Activated naive CD4-positive, alpha-beta T cell treated with anti-CD3 and anti-CD28 coated beads, Interleukin-2, amount 50 U/mL, for 72 hours (primary cell): ENCODE results near the gene CLGN. TPM values are rescaled to one million over a fixed set of nuclear protein-coding genes. Genes with fewer than 3 reads are reported as not detected.
"Not testable (repeated sequence)": the region's sequence is repeated elsewhere in the genome, so short reads cannot be mapped to it uniquely, and the experiment has no call there.

Experiments used
- ATAC-seq, 2 donors: fragments of 150-1000 bp; cut with Tn5 transposase; 2 replicates each; pipeline ENCODE4 v1.10.0; 2021; ENCODE audit warnings: mild to moderate bottlenecking in 2 of 2, moderate library complexity in 2 of 2
- DNase-seq, 2 donors: peaks; one replicate each; pipeline ENCODE4 v3.0.0; 2021 to 2022; ENCODE audit warnings: low spot score in 2 of 2
- H3K27ac Mint-ChIP-seq, 2 donors: one replicate each; pipeline ENCODE4 v1.8.0; 2022; ENCODE audit warnings: mild to moderate bottlenecking in 2 of 2, mixed read lengths in 2 of 2
- H3K36me3 Mint-ChIP-seq, 2 donors: one replicate each; pipeline ENCODE4 v1.8.0; 2022; ENCODE audit warnings: mixed read lengths in 2 of 2
- H3K9me3 Mint-ChIP-seq, 2 donors: one replicate each; pipeline ENCODE4 v1.8.0; 2022; ENCODE audit warnings: mixed read lengths in 2 of 2
- total RNA-seq, 2 donors: library from RNA; stranded (reverse); gene quantifications; one replicate each; pipeline ENCODE4 v1.2.3, GENCODE V29; 2022

Gene CLGN
- total RNA-seq = not detected

GRCh38 chr4:140427106-140427918 is at the start of gene CLGN:
TSS of gene CLGN (minus strand) at chr4:140427648. CDS start at chr4:140413078, 14,570 bp downstream.
- H3K36me3 Mint-ChIP-seq = peaks cover 0 to 5% of the 10 kb centered on the region in 2 donors
- no peak within 1 kb of the TSS for H3K27ac Mint-ChIP-seq
- DNase-seq (peak; percentile 56 to 67), ATAC-seq (peak; percentile 86 to 91)
- no peaks in the 10 kb centered on the region for H3K9me3 Mint-ChIP-seq

- no peak for DNase-seq
- Mint-ChIP-seq H3K36me3 (no peaks in the 10 kb centered on the region), H3K9me3 (no peaks in the 10 kb centered on the region), H3K27ac (no peak overlapping the region)
- ATAC-seq = no peak
These were observed 44.7 kb upstream of the CLGN start for GRCh38 chr4:140472156-140472555.

GRCh38 chr4:140469791-140470733 is 42.6 kb upstream of the CLGN start:
- DNase-seq = no peak
- no peak for ATAC-seq
- Mint-ChIP-seq H3K9me3 (no peaks in the 10 kb centered on the region), H3K36me3 (no peaks in the 10 kb centered on the region), H3K27ac (no peak overlapping the region)

GRCh38 chr4:140466146-140466545 is 38.7 kb upstream of the CLGN start:
- H3K9me3 Mint-ChIP-seq = no peaks in the 10 kb centered on the region
- DNase-seq (no peak), ATAC-seq (no peak)
- no peaks in the 10 kb centered on the region for H3K36me3 Mint-ChIP-seq
- no peak overlapping the region for H3K27ac Mint-ChIP-seq

GRCh38 chr4:140463614-140464013 is 36.2 kb upstream of the CLGN start:
- ATAC-seq = no peak
- H3K9me3 Mint-ChIP-seq = no peaks in the 10 kb centered on the region

GRCh38 chr4:140463182-140463581 is 35.7 kb upstream of the CLGN start:
- Mint-ChIP-seq H3K36me3 (no peaks in the 10 kb centered on the region), H3K9me3 (no peaks in the 10 kb centered on the region), H3K27ac (no peak overlapping the region)
- DNase-seq (no peak), ATAC-seq (no peak)

More at GRCh38 chr4:140463614-140464013, 36.2 kb upstream of the CLGN start:
- H3K27ac Mint-ChIP-seq = no peak overlapping the region
- H3K36me3 Mint-ChIP-seq = no peaks in the 10 kb centered on the region
- DNase-seq = no peak

GRCh38 chr4:140450352-140450751 is 22.9 kb upstream of the CLGN start:
- DNase-seq = no peak

GRCh38 chr4:140448830-140449229 is 21.4 kb upstream of the CLGN start:
- Mint-ChIP-seq H3K36me3 (no peaks in the 10 kb centered on the region), H3K27ac (no peak overlapping the region), H3K9me3 (no peaks in the 10 kb centered on the region)
- DNase-seq (no peak), ATAC-seq (no peak)

More at GRCh38 chr4:140450352-140450751, 22.9 kb upstream of the CLGN start:
- no peaks in the 10 kb centered on the region for H3K9me3 Mint-ChIP-seq
- ATAC-seq = no peak
- H3K36me3 Mint-ChIP-seq = no peaks in the 10 kb centered on the region
- no peak overlapping the region for H3K27ac Mint-ChIP-seq

- Mint-ChIP-seq H3K9me3 (no peaks in the 10 kb centered on the region), H3K27ac (no peak overlapping the region), H3K36me3 (no peaks in the 10 kb centered on the region)
- DNase-seq (no peak), ATAC-seq (no peak)
These were observed 20.7 kb upstream of the CLGN start for GRCh38 chr4:140448162-140448561.

- DNase-seq, H3K27ac Mint-ChIP-seq, H3K36me3 Mint-ChIP-seq, H3K9me3 Mint-ChIP-seq, ATAC-seq: not testable (repeated sequence)
These were observed 16.9 kb upstream of the CLGN start for GRCh38 chr4:140444347-140444746.

- Mint-ChIP-seq H3K9me3 (no peaks in the 10 kb centered on the region), H3K36me3 (no peaks in the 10 kb centered on the region), H3K27ac (no peak overlapping the region)
- DNase-seq (no peak), ATAC-seq (no peak)
These were observed 12.2 kb upstream of the CLGN start for GRCh38 chr4:140439644-140440142.

- DNase-seq (no peak), ATAC-seq (no peak)
- H3K36me3 Mint-ChIP-seq = peaks cover 0 to 5% of the 10 kb centered on the region in 2 donors
- H3K27ac Mint-ChIP-seq = no peak overlapping the region
- no peaks in the 10 kb centered on the region for H3K9me3 Mint-ChIP-seq
These were observed 547 bp upstream of the CLGN start for GRCh38 chr4:140427919-140428471.

GRCh38 chr4:140426610-140427105 is 790 bp downstream of the CLGN start:
- H3K36me3 Mint-ChIP-seq = peaks cover 0 to 5% of the 10 kb centered on the region in 2 donors
- ATAC-seq (peak in 1 of 2 donors; percentile 23), DNase-seq (no peak)
- no peaks in the 10 kb centered on the region for H3K9me3 Mint-ChIP-seq
- no peak overlapping the region for H3K27ac Mint-ChIP-seq

- Mint-ChIP-seq H3K9me3 (no peaks in the 10 kb centered on the region), H3K27ac (no peak overlapping the region), H3K36me3 (peaks cover 0 to 5% of the 10 kb centered on the region in 2 donors)
- DNase-seq = no peak
- no peak for ATAC-seq
These were observed 4.3 kb downstream of the CLGN start for GRCh38 chr4:140423106-140423505.

- H3K36me3 Mint-ChIP-seq, DNase-seq, ATAC-seq, H3K27ac Mint-ChIP-seq, H3K9me3 Mint-ChIP-seq: not testable (repeated sequence)
These were observed 14.1 kb downstream of the CLGN start for GRCh38 chr4:140413130-140413969.

GRCh38 chr4:140408974-140409373 is 18.5 kb downstream of the CLGN start:
- Mint-ChIP-seq H3K27ac (no peak overlapping the region), H3K9me3 (no peaks in the 10 kb centered on the region), H3K36me3 (no peaks in the 10 kb centered on the region)
- ATAC-seq (peak in 1 of 2 donors; percentile 53), DNase-seq (no peak)
